Endodermal cell (in vitro differentiated cells): Measurements from ENCODE around the gene CGB7. TPM values are rescaled to one million over a fixed set of nuclear protein-coding genes. Genes with fewer than 3 reads are reported as not detected.
"Not testable (repeated sequence)": the region's sequence is repeated elsewhere in the genome, so short reads cannot be mapped to it uniquely, and the experiment has no call there.

Experiments used
- DNase-seq: peaks from one replicate; pipeline ENCODE4 v3.0.0-alpha.2; 2017
- H3K27ac ChIP-seq: 2 replicates; pipeline ENCODE4 v1.5.1; 2013; ENCODE audit warnings: mild to moderate bottlenecking, low read depth, low read length, moderate library complexity
- H3K27me3 ChIP-seq: 2 replicates; pipeline ENCODE4 v1.6.1; 2013; ENCODE audit warnings: mild to moderate bottlenecking, low read length, moderate library complexity; ENCODE audit not compliant: insufficient read depth, control insufficient read depth, poor library complexity, severe bottlenecking
- H3K36me3 ChIP-seq: 2 replicates; pipeline ENCODE4 v1.7.0; 2013; ENCODE audit warnings: mild to moderate bottlenecking, low read length, moderate library complexity; ENCODE audit not compliant: control insufficient read depth, insufficient read depth
- H3K4me1 ChIP-seq: one replicate; pipeline ENCODE4 v1.7.0; 2013; ENCODE audit warnings: low read length; ENCODE audit not compliant: control insufficient read depth, insufficient read depth
- H3K4me3 ChIP-seq: 2 replicates; pipeline ENCODE4 v1.5.1; 2013; ENCODE audit warnings: mild to moderate bottlenecking, low read length, moderate library complexity
- H3K9ac ChIP-seq: 2 replicates; pipeline ENCODE4 v1.6.1; 2013; ENCODE audit warnings: mild to moderate bottlenecking, low read length, moderate library complexity; ENCODE audit not compliant: poor library complexity, severe bottlenecking; ENCODE audit errors: extremely low read depth
- H3K9me3 ChIP-seq: 2 replicates; pipeline ENCODE4 v1.6.1; 2013; ENCODE audit warnings: mild to moderate bottlenecking, low read length, moderate library complexity; ENCODE audit not compliant: control insufficient read depth
- H3K27ac Mint-ChIP-seq: 2 replicates; pipeline ENCODE4 v1.8.0; 2020; ENCODE audit warnings: mixed read lengths
- H3K27me3 Mint-ChIP-seq: 2 replicates; pipeline ENCODE4 v1.8.0; 2021; ENCODE audit warnings: mild to moderate bottlenecking, mixed read lengths; ENCODE audit not compliant: insufficient read depth
- H3K36me3 Mint-ChIP-seq: 2 replicates; pipeline ENCODE4 v1.8.0; 2020; ENCODE audit warnings: low read depth, mixed read lengths
- H3K4me1 Mint-ChIP-seq: 2 replicates; pipeline ENCODE4 v1.8.0; 2020; ENCODE audit warnings: mixed read lengths
- H3K4me3 Mint-ChIP-seq: 2 replicates; pipeline ENCODE4 v1.8.0; 2020; ENCODE audit warnings: mild to moderate bottlenecking, moderate library complexity, mixed read lengths
- H3K9me3 Mint-ChIP-seq: 2 replicates; pipeline ENCODE4 v1.8.0; 2020; ENCODE audit warnings: mild to moderate bottlenecking, mixed read lengths
- WGBS, 2 experiments: methylation state at CpG; one replicate each; pipeline versions ENCODE4 v1.1.5 to v1.1.7; 2013; ENCODE audit warnings: missing lambda C conversion rate in 2 of 2, mixed read lengths in 1 of 2; ENCODE audit not compliant: insufficient coverage in 1 of 2, insufficient read length in 1 of 2; 5-methylcytosine and 5-hydroxymethylcytosine counted together
- total RNA-seq, 2 donors: library from RNA; stranded (reverse); fragmentation: NEBNext Ultra II Directional in 1 of 2; extraction: Animal tissue kit (Norgen Biotek cat#: 25700) in 1 of 2; gene quantifications; 2 replicates in 1 of 2; 3 replicates in 1 of 2; pipeline ENCODE4 v1.2.1, GENCODE V29; 2021
- TF ChIP-seq, protein P1 (sequence below): fragments of 200-600 bp; sonication (generic); conservative IDR thresholded peaks from 2 replicates; pipeline ENCODE4 v1.5.0; 2021; ENCODE audit warnings: antibody characterized with exemption, mild to moderate bottlenecking

CGB7 gene
- total RNA-seq, 2 donors from 2014 or later = 1.5 to 2.9 TPM

DNA sequence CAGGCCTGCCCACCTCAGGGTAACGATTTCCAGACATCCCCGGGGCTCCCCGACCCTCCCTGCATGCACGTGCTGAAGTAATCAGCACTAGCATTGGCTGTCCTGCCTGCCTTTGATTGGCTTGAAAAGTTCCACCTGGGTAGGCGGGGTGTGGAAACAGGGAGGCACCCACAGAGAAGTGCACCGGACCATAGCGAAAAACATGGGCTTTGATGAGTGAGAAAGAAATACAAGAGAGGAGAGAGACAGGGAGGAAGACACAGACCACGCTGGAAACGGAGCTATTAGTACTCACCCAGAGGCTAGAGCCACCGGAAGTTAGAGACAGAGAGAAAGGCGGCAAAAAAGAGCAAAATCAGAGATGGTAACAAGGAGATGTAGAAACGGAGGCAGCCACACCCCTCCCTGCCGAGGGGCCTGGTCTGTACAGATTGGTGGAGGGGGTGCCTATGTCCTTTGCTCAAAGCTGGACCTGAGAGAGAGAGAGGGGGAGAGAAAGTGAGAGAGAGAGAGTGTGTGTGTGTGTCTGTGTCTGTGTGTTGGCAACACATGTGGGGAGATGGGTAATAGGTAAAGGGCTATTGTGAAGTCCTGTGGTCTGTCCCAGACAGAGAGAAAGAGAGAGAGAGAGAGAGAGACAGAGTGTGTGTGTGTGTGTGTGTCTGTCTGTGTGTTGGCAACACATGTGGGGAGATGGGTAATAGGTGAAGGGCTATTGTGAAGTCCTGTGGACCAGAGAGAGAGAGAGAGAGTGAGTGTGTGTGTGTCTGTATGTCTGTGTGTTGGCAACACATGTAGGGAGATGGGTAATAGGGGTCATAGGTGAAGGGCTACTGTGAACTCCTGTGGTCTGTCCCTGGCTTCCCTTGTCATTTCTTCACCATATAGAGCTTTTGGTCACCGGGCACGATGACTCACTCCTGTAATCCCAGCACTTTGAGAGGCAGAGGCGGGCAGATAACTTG lies 36.3 kb downstream of the CGB7 start:
- H3K9ac ChIP-seq = no peak overlapping the region
- Mint-ChIP-seq H3K4me3 (no peak overlapping the region), H3K27ac (no peak overlapping the region), H3K4me1 (peaks cover 7% of the 10 kb centered on the region), H3K36me3 (no peaks in the 10 kb centered on the region), H3K9me3 (no peaks in the 10 kb centered on the region), H3K27me3 (peaks cover 49% of the 10 kb centered on the region)
- no peaks in the 10 kb centered on the region for H3K4me1 ChIP-seq
- no peak overlapping the region for H3K27ac ChIP-seq
- H3K27me3 ChIP-seq = peaks cover 12% of the 10 kb centered on the region
- no peak overlapping the region for H3K4me3 ChIP-seq
- H3K36me3 ChIP-seq = no peaks in the 10 kb centered on the region
- TF ChIP-seq, protein P1, sequence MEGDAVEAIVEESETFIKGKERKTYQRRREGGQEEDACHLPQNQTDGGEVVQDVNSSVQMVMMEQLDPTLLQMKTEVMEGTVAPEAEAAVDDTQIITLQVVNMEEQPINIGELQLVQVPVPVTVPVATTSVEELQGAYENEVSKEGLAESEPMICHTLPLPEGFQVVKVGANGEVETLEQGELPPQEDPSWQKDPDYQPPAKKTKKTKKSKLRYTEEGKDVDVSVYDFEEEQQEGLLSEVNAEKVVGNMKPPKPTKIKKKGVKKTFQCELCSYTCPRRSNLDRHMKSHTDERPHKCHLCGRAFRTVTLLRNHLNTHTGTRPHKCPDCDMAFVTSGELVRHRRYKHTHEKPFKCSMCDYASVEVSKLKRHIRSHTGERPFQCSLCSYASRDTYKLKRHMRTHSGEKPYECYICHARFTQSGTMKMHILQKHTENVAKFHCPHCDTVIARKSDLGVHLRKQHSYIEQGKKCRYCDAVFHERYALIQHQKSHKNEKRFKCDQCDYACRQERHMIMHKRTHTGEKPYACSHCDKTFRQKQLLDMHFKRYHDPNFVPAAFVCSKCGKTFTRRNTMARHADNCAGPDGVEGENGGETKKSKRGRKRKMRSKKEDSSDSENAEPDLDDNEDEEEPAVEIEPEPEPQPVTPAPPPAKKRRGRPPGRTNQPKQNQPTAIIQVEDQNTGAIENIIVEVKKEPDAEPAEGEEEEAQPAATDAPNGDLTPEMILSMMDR = no peak
- no peaks in the 10 kb centered on the region for H3K9me3 ChIP-seq
- 77% methylated on average over 13 to 16 of the region's 16 CpGs for WGBS, 2 experiments
- DNase-seq = no peak

DNA sequence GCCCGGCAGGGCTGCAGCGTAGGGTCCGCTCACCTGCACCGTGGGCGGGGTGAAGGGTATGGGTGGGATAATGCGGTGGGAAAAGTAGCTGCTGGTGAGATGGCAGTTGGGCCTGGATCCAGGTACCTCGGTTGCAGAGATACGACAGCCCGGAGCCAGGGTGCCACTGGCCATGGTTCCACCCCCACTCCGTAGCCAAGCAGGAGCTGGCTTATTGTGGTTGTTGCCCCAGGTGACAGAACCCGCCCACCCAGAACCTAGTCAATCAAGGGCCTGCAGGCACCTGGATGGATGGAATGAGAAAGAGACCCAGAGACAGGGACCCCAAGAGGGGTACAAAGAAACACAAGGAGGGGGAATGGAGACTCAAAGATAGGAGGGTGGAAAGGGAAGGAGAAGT lies 37.2 kb downstream of the CGB7 start:
- H3K4me1 ChIP-seq = no peaks in the 10 kb centered on the region
- H3K27ac Mint-ChIP-seq = no peak overlapping the region
- WGBS, 2 experiments = 90 to 94% methylated on average over 4 to 11 of the region's 11 CpGs
- H3K9me3 ChIP-seq = no peaks in the 10 kb centered on the region
- peaks cover 47% of the 10 kb centered on the region for H3K27me3 Mint-ChIP-seq
- peaks cover 12% of the 10 kb centered on the region for H3K27me3 ChIP-seq
- no peak overlapping the region for H3K4me3 ChIP-seq
- H3K9me3 Mint-ChIP-seq = no peaks in the 10 kb centered on the region
- TF ChIP-seq, protein P1 = no peak
- H3K4me3 Mint-ChIP-seq = no peak overlapping the region
- DNase-seq = peak; percentile 83
- H3K36me3 ChIP-seq = no peaks in the 10 kb centered on the region
- no peak overlapping the region for H3K9ac ChIP-seq
- H3K27ac ChIP-seq = no peak overlapping the region
- H3K36me3 Mint-ChIP-seq = peaks cover 7% of the 10 kb centered on the region
- peaks cover 7% of the 10 kb centered on the region for H3K4me1 Mint-ChIP-seq

DNA sequence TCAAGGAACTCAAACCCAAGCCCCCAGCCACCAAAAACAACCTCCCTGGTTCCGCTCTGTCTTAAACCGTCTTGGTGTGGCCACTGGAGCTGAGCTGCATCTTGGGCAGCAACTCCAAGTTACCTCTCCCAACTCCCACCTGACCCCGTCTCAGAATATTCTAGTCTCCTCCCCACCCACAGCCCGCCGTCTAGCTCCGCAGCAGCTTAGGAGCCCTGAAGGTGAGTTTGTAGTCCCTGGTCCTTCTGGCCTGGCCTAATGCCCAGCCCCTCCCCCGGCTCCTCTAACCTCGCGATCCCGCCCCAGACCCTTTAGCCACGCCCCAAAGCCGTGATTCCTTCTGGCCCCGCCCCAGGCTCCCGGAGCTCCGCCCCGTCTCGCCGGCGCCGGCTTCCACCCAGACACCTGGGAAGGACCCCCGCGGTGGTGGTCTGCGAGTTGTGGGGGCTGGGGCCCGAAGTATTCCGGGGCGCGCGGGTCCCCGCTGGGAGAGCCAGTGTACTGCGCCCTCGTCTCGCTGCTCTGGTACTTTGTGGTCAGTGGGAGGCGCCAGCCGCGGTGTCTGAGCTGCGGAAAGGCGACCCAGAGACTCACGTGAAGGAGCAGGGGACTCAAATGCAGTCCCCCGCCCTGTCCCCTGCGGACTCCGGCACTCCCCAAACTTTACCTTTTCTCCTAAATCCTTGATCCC lies 38.2 kb downstream of the CGB7 start:
- Histone ChIP-seq H3K27me3 (peaks cover 12% of the 10 kb centered on the region), H3K9me3 (no peaks in the 10 kb centered on the region), H3K9ac (no peak overlapping the region), H3K4me1 (no peaks in the 10 kb centered on the region), H3K36me3 (peaks cover 6% of the 10 kb centered on the region), H3K27ac (no peak overlapping the region), H3K4me3 (no peak overlapping the region)
- Mint-ChIP-seq H3K4me1 (peaks cover 7% of the 10 kb centered on the region), H3K27me3 (peaks cover 45% of the 10 kb centered on the region), H3K4me3 (peak overlapping the region; percentile 46), H3K27ac (peak overlapping the region; percentile 69), H3K36me3 (peaks cover 13% of the 10 kb centered on the region), H3K9me3 (no peaks in the 10 kb centered on the region)
- TF ChIP-seq, protein P1 = peak; percentile 58
- peak; percentile 94 for DNase-seq
- WGBS, 2 experiments = 84 to 92% methylated on average over 19 to 41 of the region's 41 CpGs

DNA sequence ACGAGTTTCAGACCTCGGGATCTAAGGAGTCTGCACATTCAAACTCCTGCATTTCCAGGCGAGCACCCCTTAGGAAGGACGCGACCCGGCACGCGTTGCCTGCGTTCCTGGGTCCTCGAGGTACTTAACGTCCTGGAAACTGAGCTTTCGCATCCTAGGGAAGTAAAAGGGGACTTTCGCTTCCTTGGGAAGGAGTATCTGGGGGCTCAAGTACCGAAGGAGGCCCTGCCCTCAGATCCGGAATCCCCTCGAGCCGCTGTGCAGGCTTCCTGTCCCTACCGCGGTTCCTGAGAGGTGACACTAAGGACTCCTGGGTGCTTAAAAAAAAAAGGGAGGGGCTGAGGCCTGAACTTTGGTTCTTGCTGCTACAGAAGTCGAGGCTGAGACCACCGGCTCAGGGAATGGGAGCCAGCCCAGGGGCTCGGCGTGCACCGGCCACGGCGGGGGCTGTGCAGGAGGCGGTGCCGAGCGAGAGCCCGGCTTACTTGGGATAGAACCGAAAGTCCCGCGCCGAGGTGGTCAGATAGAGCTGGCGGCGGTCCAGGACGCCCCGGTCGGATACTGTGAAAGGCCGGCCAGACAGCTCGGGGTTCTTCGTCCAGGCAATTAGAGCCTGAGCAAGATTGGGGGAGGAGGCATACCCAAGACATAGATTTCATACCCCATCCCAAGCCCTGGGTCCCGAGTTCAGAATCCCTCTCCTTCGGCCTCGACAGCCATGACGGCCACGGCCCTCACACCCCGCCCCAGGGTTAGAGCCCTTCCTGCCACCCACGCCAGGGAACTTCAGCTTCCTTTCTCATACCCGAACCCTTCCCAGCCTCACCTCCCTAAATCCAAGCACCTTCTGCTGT lies 38.9 kb downstream of the CGB7 start:
- H3K4me1 Mint-ChIP-seq, H3K27ac Mint-ChIP-seq, H3K9ac ChIP-seq, H3K27ac ChIP-seq, H3K9me3 Mint-ChIP-seq, H3K36me3 ChIP-seq, H3K4me1 ChIP-seq, H3K9me3 ChIP-seq: not testable (repeated sequence)
- peak overlapping the region; percentile 69 for H3K4me3 ChIP-seq
- Mint-ChIP-seq H3K27me3 (peaks cover 45% of the 10 kb centered on the region), H3K36me3 (peaks cover 21% of the 10 kb centered on the region), H3K4me3 (peak overlapping the region; percentile 46)
- DNase-seq = peak; percentile 57
- peaks cover 12% of the 10 kb centered on the region for H3K27me3 ChIP-seq
- WGBS, 2 experiments = 50 to 64% methylated on average over 23 to 49 of the region's 50 CpGs
